ENCODE data around the gene BTBD18.
"Not testable (repeated sequence)": the region's sequence is repeated elsewhere in the genome, so short reads cannot be mapped to it uniquely, and the experiment has no call there.

BTBD18 gene

GRCh38 chr11:57709802-57710367 lies 41.7 kb downstream of the BTBD18 start:
- no peak overlapping the region for H2AFZ ChIP-seq (ENCODE audit: low read depth, low read length)
- 99% methylated on average over 4 of the region's 5 CpGs for WGBS
- H3K18ac ChIP-seq (ENCODE audit: low read depth in 1 of 2, low read length in 2 of 2), result no peak overlapping the region
- peak; percentile 11 for DNase-seq
- H3K9ac ChIP-seq (ENCODE audit: low read length), result no peak overlapping the region
- H3K79me1 ChIP-seq (replicated peaks; ENCODE audit: low read length, poor library complexity, severe bottlenecking), result peaks cover 24% of the 10 kb centered on the region
- H3K14ac ChIP-seq (ENCODE audit: low read length in 2 of 2), result no peak overlapping the region
- H3K23ac ChIP-seq (ENCODE audit: low read length in 2 of 2), result no peak overlapping the region
- peaks cover 9 to 21% of the 10 kb centered on the region in 2 experiments for H3K36me3 ChIP-seq (ENCODE audit: control insufficient read depth in 1 of 2, insufficient read depth in 2 of 2, low read depth in 1 of 2, low read length in 2 of 2)
- H2BK120ac ChIP-seq (ENCODE audit: low read depth, low read length), result no peak overlapping the region
- peaks cover 10% of the 10 kb centered on the region for H3K4me1 ChIP-seq (ENCODE audit: control insufficient read depth, insufficient read depth, low read depth, low read length)
- H3K27me3 ChIP-seq (ENCODE audit: control insufficient read depth in 1 of 2, insufficient read depth in 1 of 2, low read length in 2 of 2), result no peaks in the 10 kb centered on the region
- H3K4ac ChIP-seq (ENCODE audit: low read depth in 1 of 2, low read length in 2 of 2), result no peak overlapping the region
- H3K27ac ChIP-seq (ENCODE audit: low read length, poor library complexity, severe bottlenecking), result no peak overlapping the region
- no peaks in the 10 kb centered on the region for H3K9me3 ChIP-seq (ENCODE audit: control insufficient read depth, low read length)
- no peak overlapping the region for H2AK5ac ChIP-seq (ENCODE audit: low read length, severe bottlenecking)
- H3K4me2 ChIP-seq (ENCODE audit: low read length, poor library complexity, severe bottlenecking), result no peak overlapping the region
- no peak overlapping the region for H2BK15ac ChIP-seq (ENCODE audit: low read depth, poor library complexity, severe bottlenecking)
- no peak overlapping the region for H3K4me3 ChIP-seq (ENCODE audit: insufficient read depth in 1 of 2, low read depth in 1 of 2, low read length in 2 of 2)
- H2BK12ac ChIP-seq (ENCODE audit: low read length in 2 of 2), result no peak overlapping the region
- no peak overlapping the region for H4K91ac ChIP-seq (ENCODE audit: low read length)
- H2BK5ac ChIP-seq (ENCODE audit: low read depth, low read length, poor library complexity, severe bottlenecking), result no peak overlapping the region
- H4K8ac ChIP-seq (ENCODE audit: low read length), result no peak overlapping the region

- not testable (repeated sequence) for H2AFZ ChIP-seq (ENCODE audit: low read depth, low read length); H3K27ac ChIP-seq (ENCODE audit: low read length, poor library complexity, severe bottlenecking); H3K14ac ChIP-seq (ENCODE audit: low read length in 2 of 2); H3K9me3 ChIP-seq (ENCODE audit: control insufficient read depth, low read length); DNase-seq; H3K23ac ChIP-seq (ENCODE audit: low read length in 2 of 2); H3K9ac ChIP-seq (ENCODE audit: low read length); H2BK120ac ChIP-seq (ENCODE audit: low read depth, low read length); H2BK15ac ChIP-seq (ENCODE audit: low read depth, poor library complexity, severe bottlenecking); H2BK12ac ChIP-seq (ENCODE audit: low read length in 2 of 2); H3K4me3 ChIP-seq (ENCODE audit: insufficient read depth in 1 of 2, low read depth in 1 of 2, low read length in 2 of 2); H3K18ac ChIP-seq (ENCODE audit: low read depth in 1 of 2, low read length in 2 of 2); H2BK5ac ChIP-seq (ENCODE audit: low read depth, low read length, poor library complexity, severe bottlenecking); H3K4me1 ChIP-seq (ENCODE audit: control insufficient read depth, insufficient read depth, low read depth, low read length); H3K4ac ChIP-seq (ENCODE audit: low read depth in 1 of 2, low read length in 2 of 2); H3K4me2 ChIP-seq (ENCODE audit: low read length, poor library complexity, severe bottlenecking); H4K8ac ChIP-seq (ENCODE audit: low read length); H3K27me3 ChIP-seq (ENCODE audit: control insufficient read depth in 1 of 2, insufficient read depth in 1 of 2, low read length in 2 of 2); H4K91ac ChIP-seq (ENCODE audit: low read length); H2AK5ac ChIP-seq (ENCODE audit: low read length, severe bottlenecking)
- WGBS, result 93% methylated on average over 7 of the region's 8 CpGs
- peaks cover 30 to 58% of the 10 kb centered on the region in 2 experiments for H3K36me3 ChIP-seq (ENCODE audit: control insufficient read depth in 1 of 2, insufficient read depth in 2 of 2, low read depth in 1 of 2, low read length in 2 of 2)
- peaks cover 30% of the 10 kb centered on the region for H3K79me1 ChIP-seq (replicated peaks; ENCODE audit: low read length, poor library complexity, severe bottlenecking)
Observed at GRCh38 chr11:57705432-57705831, 46.2 kb downstream of the BTBD18 start.

DNA sequence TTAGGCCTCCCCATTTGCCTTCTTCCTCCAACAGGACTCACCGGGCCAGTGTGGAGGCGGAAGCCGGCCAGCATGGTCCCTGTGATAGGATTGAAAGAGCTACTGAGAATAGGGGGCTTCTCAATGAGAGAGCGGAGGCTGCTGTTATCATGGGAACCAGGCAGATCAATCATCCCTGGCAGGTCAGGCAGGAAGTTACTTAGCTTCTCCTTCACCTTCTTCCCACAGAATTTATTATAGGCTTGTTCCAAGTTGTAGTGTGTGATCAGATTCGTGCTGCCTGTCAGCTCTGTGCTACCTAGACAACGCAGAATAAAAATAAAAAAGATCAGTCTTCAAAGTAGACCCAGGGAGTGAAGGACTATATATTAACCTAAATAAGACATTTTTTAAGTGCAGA lies 46.7 kb downstream of the BTBD18 start:
- no peak overlapping the region for H2BK5ac ChIP-seq (ENCODE audit: low read depth, low read length, poor library complexity, severe bottlenecking)

GRCh38 chr11:57703341-57703740 lies 48.3 kb downstream of the BTBD18 start:
- H3K18ac ChIP-seq (ENCODE audit: low read depth in 1 of 2, low read length in 2 of 2), result no peak overlapping the region
- H3K9me3 ChIP-seq (ENCODE audit: control insufficient read depth, low read length), result no peaks in the 10 kb centered on the region
- H3K79me1 ChIP-seq (replicated peaks; ENCODE audit: low read length, poor library complexity, severe bottlenecking), result peaks cover 36% of the 10 kb centered on the region
- H4K91ac ChIP-seq (ENCODE audit: low read length), result no peak overlapping the region
- DNase-seq, result no peak
- H2BK120ac ChIP-seq (ENCODE audit: low read depth, low read length), result no peak overlapping the region
- no peaks in the 10 kb centered on the region for H3K27me3 ChIP-seq (ENCODE audit: control insufficient read depth in 1 of 2, insufficient read depth in 1 of 2, low read length in 2 of 2)
- H2AFZ ChIP-seq (ENCODE audit: low read depth, low read length), result no peak overlapping the region
- H2BK12ac ChIP-seq (ENCODE audit: low read length in 2 of 2), result no peak overlapping the region
- H3K4me2 ChIP-seq (ENCODE audit: low read length, poor library complexity, severe bottlenecking), result no peak overlapping the region
- H3K4me1 ChIP-seq (ENCODE audit: control insufficient read depth, insufficient read depth, low read depth, low read length), result no peaks in the 10 kb centered on the region
- WGBS, result 100% methylated on average over 4 of the region's 4 CpGs
- H3K4me3 ChIP-seq (ENCODE audit: insufficient read depth in 1 of 2, low read depth in 1 of 2, low read length in 2 of 2), result no peak overlapping the region
- H2AK5ac ChIP-seq (ENCODE audit: low read length, severe bottlenecking), result no peak overlapping the region
- no peak overlapping the region for H2BK15ac ChIP-seq (ENCODE audit: low read depth, poor library complexity, severe bottlenecking)
- no peak overlapping the region for H3K27ac ChIP-seq (ENCODE audit: low read length, poor library complexity, severe bottlenecking)
- no peak overlapping the region for H4K8ac ChIP-seq (ENCODE audit: low read length)
- H3K4ac ChIP-seq (ENCODE audit: low read depth in 1 of 2, low read length in 2 of 2), result no peak overlapping the region
- H3K36me3 ChIP-seq (ENCODE audit: control insufficient read depth in 1 of 2, insufficient read depth in 2 of 2, low read depth in 1 of 2, low read length in 2 of 2), result peaks cover 43 to 71% of the 10 kb centered on the region in 2 experiments
- H3K23ac ChIP-seq (ENCODE audit: low read length in 2 of 2), result no peak overlapping the region
- H3K14ac ChIP-seq (ENCODE audit: low read length in 2 of 2), result no peak overlapping the region
- peak overlapping the region; percentile 67 for H3K9ac ChIP-seq (ENCODE audit: low read length)
- H2BK5ac ChIP-seq (ENCODE audit: low read depth, low read length, poor library complexity, severe bottlenecking), result no peak overlapping the region

More for the DNA sequence above, 46.7 kb downstream of the BTBD18 start:
- Histone ChIP-seq H3K4me3 (ENCODE audit: insufficient read depth in 1 of 2, low read depth in 1 of 2, low read length in 2 of 2) (no peak overlapping the region), H3K4me1 (ENCODE audit: control insufficient read depth, insufficient read depth, low read depth, low read length) (no peaks in the 10 kb centered on the region), H3K36me3 (ENCODE audit: control insufficient read depth in 1 of 2, insufficient read depth in 2 of 2, low read depth in 1 of 2, low read length in 2 of 2) (peaks cover 33 to 62% of the 10 kb centered on the region in 2 experiments), H2BK120ac (ENCODE audit: low read depth, low read length) (no peak overlapping the region), H2BK15ac (ENCODE audit: low read depth, poor library complexity, severe bottlenecking) (no peak overlapping the region), H2AFZ (ENCODE audit: low read depth, low read length) (no peak overlapping the region), H2BK12ac (ENCODE audit: low read length in 2 of 2) (no peak overlapping the region), H4K91ac (ENCODE audit: low read length) (no peak overlapping the region), H3K18ac (ENCODE audit: low read depth in 1 of 2, low read length in 2 of 2) (no peak overlapping the region), H3K27ac (ENCODE audit: low read length, poor library complexity, severe bottlenecking) (no peak overlapping the region), H3K9me3 (ENCODE audit: control insufficient read depth, low read length) (no peaks in the 10 kb centered on the region), H2AK5ac (ENCODE audit: low read length, severe bottlenecking) (no peak overlapping the region), H3K4me2 (ENCODE audit: low read length, poor library complexity, severe bottlenecking) (no peak overlapping the region), H3K9ac (ENCODE audit: low read length) (no peak overlapping the region), H4K8ac (ENCODE audit: low read length) (no peak overlapping the region), H3K14ac (ENCODE audit: low read length in 2 of 2) (no peak overlapping the region), H3K4ac (ENCODE audit: low read depth in 1 of 2, low read length in 2 of 2) (no peak overlapping the region), H3K79me1 (replicated peaks; ENCODE audit: low read length, poor library complexity, severe bottlenecking) (peaks cover 31% of the 10 kb centered on the region), H3K23ac (ENCODE audit: low read length in 2 of 2) (no peak overlapping the region), H3K27me3 (ENCODE audit: control insufficient read depth in 1 of 2, insufficient read depth in 1 of 2, low read length in 2 of 2) (no peaks in the 10 kb centered on the region)
- 100% methylated on average over 1 of the region's 6 CpGs for WGBS
- no peak for DNase-seq
